Chondrocyte (in vitro differentiated cells): ENCODE measurements around the gene TMEM139. TPM values are rescaled to one million over a fixed set of nuclear protein-coding genes. Genes with fewer than 3 reads are reported as not detected.
A peak's percentile ranks its signal among the peaks of the same experiment; 100 is the strongest.

Experiments
- DNase-seq: peaks from one replicate; pipeline ENCODE4 v3.0.0; 2021; ENCODE audit warnings: mixed read lengths, low spot score
- H3K27ac Mint-ChIP-seq: one replicate; pipeline ENCODE4 v1.8.0; 2021; ENCODE audit warnings: mild to moderate bottlenecking, moderate library complexity, mixed read lengths; ENCODE audit not compliant: unreplicated experiment
- H3K27me3 Mint-ChIP-seq: 2 replicates; pipeline ENCODE4 v1.8.0; 2021; ENCODE audit warnings: low read depth, mixed read lengths
- H3K36me3 Mint-ChIP-seq: 2 replicates; pipeline ENCODE4 v1.8.0; 2021; ENCODE audit warnings: low read depth, mixed read lengths
- H3K4me1 Mint-ChIP-seq: 2 replicates; pipeline ENCODE4 v1.8.0; 2021; ENCODE audit warnings: low read depth, mild to moderate bottlenecking, mixed read lengths
- H3K4me3 Mint-ChIP-seq: one replicate; pipeline ENCODE4 v1.8.0; 2021; ENCODE audit warnings: mild to moderate bottlenecking, moderate library complexity, mixed read lengths; ENCODE audit not compliant: unreplicated experiment
- H3K9me3 Mint-ChIP-seq: 2 replicates; pipeline ENCODE4 v1.8.0; 2021; ENCODE audit warnings: low read depth, mixed read lengths
- CTCF ChIP-seq: fragments of 200-600 bp; sonication (generic); IDR thresholded peaks from 2 replicates; pipeline ENCODE4 v1.5.0; 2021; ENCODE audit warnings: antibody characterized with exemption, mild to moderate bottlenecking, moderate library complexity
- total RNA-seq: library from RNA; stranded (reverse); gene quantifications from 3 replicates; pipeline ENCODE4 v1.2.1, GENCODE V29; 2021

TMEM139 gene
- total RNA-seq, 1 donor from 2014 or later = not detected

- no peak for TF ChIP-seq CTCF
- no peak overlapping the region for H3K27ac Mint-ChIP-seq
- no peak for DNase-seq
- H3K4me3 Mint-ChIP-seq = no peak overlapping the region
- peaks cover 18% of the 10 kb centered on the region for H3K4me1 Mint-ChIP-seq
- no peaks in the 10 kb centered on the region for H3K27me3 Mint-ChIP-seq
- H3K36me3 Mint-ChIP-seq = peaks cover 9% of the 10 kb centered on the region
- H3K9me3 Mint-ChIP-seq = peaks cover 25% of the 10 kb centered on the region
Observed at GRCh38 chr7:143238289-143238980, 46.3 kb upstream of the TMEM139 start.

- Mint-ChIP-seq H3K4me1 (peaks cover 18% of the 10 kb centered on the region), H3K27me3 (peaks cover 2% of the 10 kb centered on the region), H3K36me3 (peaks cover 9% of the 10 kb centered on the region), H3K4me3 (no peak overlapping the region), H3K27ac (peak overlapping the region; percentile 0), H3K9me3 (peaks cover 23% of the 10 kb centered on the region)
- no peak for TF ChIP-seq CTCF
- DNase-seq = no peak
Observed at GRCh38 chr7:143239813-143240212, 44.9 kb upstream of the TMEM139 start.

GRCh38 chr7:143240291-143241168 lies 44.2 kb upstream of the TMEM139 start:
- DNase-seq = no peak
- Mint-ChIP-seq H3K36me3 (peaks cover 9% of the 10 kb centered on the region), H3K27ac (peak overlapping the region; percentile 0), H3K4me1 (peaks cover 18% of the 10 kb centered on the region), H3K4me3 (no peak overlapping the region), H3K9me3 (peaks cover 18% of the 10 kb centered on the region), H3K27me3 (peaks cover 2% of the 10 kb centered on the region)
- peak; percentile 97 for TF ChIP-seq CTCF

GRCh38 chr7:143242306-143242705 lies 42.5 kb upstream of the TMEM139 start:
- no peak for DNase-seq
- Mint-ChIP-seq H3K27me3 (peaks cover 3% of the 10 kb centered on the region), H3K9me3 (peaks cover 1% of the 10 kb centered on the region), H3K27ac (no peak overlapping the region), H3K4me1 (peaks cover 18% of the 10 kb centered on the region), H3K36me3 (no peaks in the 10 kb centered on the region), H3K4me3 (no peak overlapping the region)
- TF ChIP-seq CTCF = no peak

GRCh38 chr7:143243111-143243510 lies 41.6 kb upstream of the TMEM139 start:
- H3K36me3 Mint-ChIP-seq = no peaks in the 10 kb centered on the region
- H3K4me3 Mint-ChIP-seq = no peak overlapping the region
- peaks cover 3% of the 10 kb centered on the region for H3K27me3 Mint-ChIP-seq
- DNase-seq = no peak
- no peaks in the 10 kb centered on the region for H3K9me3 Mint-ChIP-seq
- no peak overlapping the region for H3K27ac Mint-ChIP-seq
- peaks cover 18% of the 10 kb centered on the region for H3K4me1 Mint-ChIP-seq
- TF ChIP-seq CTCF = no peak
